Stimulated activated CD4-positive, alpha-beta T cell treated with anti-CD3 and anti-CD28 coated beads, Interleukin-2, amount 100 ng/mL, for 48 hours (primary cell): Measurements from ENCODE around the gene WWC2.
"Not testable (repeated sequence)": the region's sequence is repeated elsewhere in the genome, so short reads cannot be mapped to it uniquely, and the experiment has no call there.

ENCODE experiments used
- DNase-seq, 2 donors: peaks; one replicate each; pipeline ENCODE4 v3.0.0-alpha.2; 2020

WWC2 gene

GRCh38 chr4:183175631-183176232 is 76.7 kb downstream of the WWC2 start:
- no peak for DNase-seq

GRCh38 chr4:183177001-183177400 is 77.9 kb downstream of the WWC2 start:
- no peak for DNase-seq

- no peak for DNase-seq
These were observed 79.1 kb downstream of the WWC2 start for GRCh38 chr4:183178201-183178600.

DNA sequence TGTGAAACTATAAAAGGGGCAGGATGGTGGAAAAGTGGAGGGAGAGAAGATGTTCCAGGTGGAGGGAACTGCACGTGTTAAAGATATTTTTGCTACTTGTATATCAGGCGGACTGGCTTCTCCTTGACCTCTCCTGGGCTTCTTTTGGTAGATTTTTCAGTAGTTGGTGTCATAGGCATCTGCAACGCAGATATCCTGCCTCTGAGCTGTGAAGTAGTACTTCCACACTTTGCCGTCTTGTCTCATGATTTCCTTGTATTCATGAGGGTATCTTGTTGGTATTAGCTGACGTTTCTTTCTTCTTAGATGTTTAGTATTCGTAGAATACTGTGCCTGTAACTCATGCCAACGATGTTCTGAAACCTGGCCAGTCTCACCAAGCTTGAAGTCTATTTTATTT is 81.0 kb downstream of the WWC2 start:
- DNase-seq, result no peak

DNA sequence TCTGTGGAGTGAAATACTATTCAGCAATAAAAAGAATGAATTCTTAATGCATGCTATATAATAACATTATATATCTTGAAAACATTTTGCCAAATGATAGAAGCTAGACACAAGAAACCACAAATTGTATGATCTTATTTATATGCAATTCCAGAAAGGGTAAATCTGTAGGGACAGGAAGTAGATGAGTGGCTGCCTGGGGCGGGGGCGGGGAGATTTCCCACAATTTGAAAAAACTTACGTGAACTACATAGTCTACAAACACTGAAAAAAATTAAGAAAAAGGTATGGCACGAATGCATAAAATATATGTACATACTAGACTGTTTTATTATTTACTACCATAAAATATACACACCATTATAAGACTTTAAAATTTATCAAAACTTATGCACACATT is 81.6 kb downstream of the WWC2 start:
- no peak for DNase-seq

- DNase-seq, result no peak
These were observed 82.0 kb downstream of the WWC2 start for GRCh38 chr4:183181081-183181480.

GRCh38 chr4:183182873-183183725 is 84.0 kb downstream of the WWC2 start:
- DNase-seq, result peak; percentile 2 to 21

GRCh38 chr4:183183906-183184535 is 85.0 kb downstream of the WWC2 start:
- DNase-seq, result no peak

- no peak for DNase-seq
These were observed 86.0 kb downstream of the WWC2 start for GRCh38 chr4:183185018-183185417.

GRCh38 chr4:183185559-183185958 is 86.5 kb downstream of the WWC2 start:
- DNase-seq, result no peak

- DNase-seq, result no peak
These were observed 87.8 kb downstream of the WWC2 start for GRCh38 chr4:183186813-183187212.

- no peak for DNase-seq
These were observed 92.0 kb downstream of the WWC2 start for GRCh38 chr4:183190900-183191527.

DNA sequence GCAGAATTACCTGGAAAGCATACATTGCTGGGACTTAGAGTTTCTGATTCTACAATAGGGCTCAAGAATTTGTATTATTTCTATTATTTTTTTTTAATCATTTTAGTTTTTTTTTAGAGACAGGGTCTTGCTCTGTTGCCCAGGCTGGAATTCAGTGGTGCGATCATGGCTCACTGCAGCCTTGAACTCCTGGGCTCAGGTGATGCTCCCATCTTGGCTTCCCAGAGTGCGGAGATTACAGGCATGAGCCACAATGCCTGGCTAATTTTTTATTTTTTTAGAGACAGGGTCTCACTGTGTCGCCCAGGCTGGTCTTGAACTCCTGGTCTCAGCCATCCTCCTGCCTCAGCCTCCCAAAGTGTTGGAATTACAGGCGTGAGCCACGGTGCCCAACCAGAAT is 92.6 kb downstream of the WWC2 start:
- DNase-seq, result no peak

- no peak for DNase-seq
These were observed 93.5 kb downstream of the WWC2 start for GRCh38 chr4:183192571-183192970.

GRCh38 chr4:183193730-183194338 is 94.8 kb downstream of the WWC2 start:
- DNase-seq, result not testable (repeated sequence)

DNA sequence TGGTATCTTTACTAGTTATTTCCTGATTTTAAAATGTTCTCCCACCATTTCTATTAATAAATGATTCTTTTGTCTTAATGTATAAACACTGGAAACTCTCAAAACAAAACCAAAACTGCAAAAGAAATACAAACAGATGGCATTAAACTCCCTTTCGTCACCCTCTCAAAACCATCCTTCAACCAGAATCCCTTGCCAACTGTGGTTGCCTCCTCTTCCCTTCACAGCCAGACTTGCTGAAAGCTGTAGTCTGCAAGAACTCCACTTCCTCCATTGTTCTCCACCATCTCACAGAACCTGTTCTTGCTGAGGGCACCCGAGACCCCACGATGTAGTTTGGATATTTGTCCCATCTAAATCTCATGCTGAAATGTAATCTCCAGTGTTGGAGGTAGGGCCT is 96.5 kb downstream of the WWC2 start:
- no peak for DNase-seq

- DNase-seq, result no peak
These were observed 98.1 kb downstream of the WWC2 start for GRCh38 chr4:183197140-183197539.

- DNase-seq, result no peak
These were observed 101.4 kb downstream of the WWC2 start for GRCh38 chr4:183200453-183200852.

- no peak for DNase-seq
These were observed 102.3 kb downstream of the WWC2 start for GRCh38 chr4:183201331-183201730.

DNA sequence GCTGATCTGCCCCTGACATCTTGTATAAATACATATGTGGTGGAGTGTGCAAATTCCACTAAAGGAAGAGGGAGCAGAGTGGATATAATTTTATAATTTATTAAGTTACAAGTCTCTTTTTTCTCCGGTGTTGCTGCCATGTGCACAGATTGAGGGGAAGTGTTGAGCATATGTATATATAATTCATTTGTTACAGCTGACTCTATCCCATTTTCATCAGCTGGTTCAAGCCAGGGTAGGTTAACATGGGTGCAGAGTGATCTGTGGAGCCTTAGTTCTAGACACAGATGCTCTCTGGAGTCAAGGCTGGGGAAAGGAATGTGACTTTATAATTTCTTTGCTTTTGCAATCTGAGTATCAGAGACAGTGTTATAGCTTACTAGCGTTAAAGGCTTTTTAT is 103.5 kb downstream of the WWC2 start:
- no peak for DNase-seq

- no peak for DNase-seq
These were observed 105.7 kb downstream of the WWC2 start for GRCh38 chr4:183204793-183205192.

DNA sequence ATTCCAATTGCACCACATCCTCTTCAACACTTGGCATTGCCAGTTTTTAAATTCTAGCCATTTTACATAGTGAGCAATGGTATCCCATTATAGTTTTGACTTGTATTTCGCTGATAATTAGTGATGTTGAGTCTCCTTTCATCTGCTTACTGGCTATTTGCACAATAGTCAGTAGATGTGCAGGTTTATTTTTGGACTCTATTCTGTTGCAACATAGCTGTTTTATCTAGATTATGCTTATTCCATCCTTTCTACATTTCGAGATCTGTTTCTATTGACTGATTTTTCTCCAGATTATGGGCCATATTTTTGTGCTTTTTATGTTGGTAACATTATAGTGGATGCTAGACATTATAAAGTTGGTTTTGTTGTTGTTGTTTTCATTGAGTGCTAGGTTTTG is 106.1 kb downstream of the WWC2 start:
- DNase-seq, result no peak

DNA sequence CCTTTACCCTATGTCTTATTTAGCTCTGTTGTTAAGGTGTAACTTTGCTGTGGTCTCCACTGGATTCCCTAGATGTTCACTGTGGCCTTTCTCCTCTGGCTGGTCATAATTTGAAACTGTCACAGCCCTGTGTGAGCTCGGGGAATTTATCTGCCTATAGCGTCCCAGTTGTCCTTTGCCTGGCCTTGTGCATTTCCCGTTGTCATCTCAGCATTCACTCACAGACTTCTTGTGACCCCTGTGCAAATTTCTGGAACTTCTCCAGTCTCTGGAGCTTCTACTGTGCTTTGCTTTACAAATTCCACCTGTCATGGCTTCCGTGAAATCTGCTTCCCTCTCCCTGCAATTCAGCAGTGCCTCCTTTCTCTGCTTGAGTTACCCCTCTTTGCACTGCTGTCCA is 106.7 kb downstream of the WWC2 start:
- no peak for DNase-seq
